BE2C (cell line): ENCODE results near the gene NSF.
"Not testable (repeated sequence)": the region's sequence is repeated elsewhere in the genome, so short reads cannot be mapped to it uniquely, and the experiment has no call there.

Experiments used
- DNase-seq: peaks from one replicate; pipeline ENCODE4 v3.0.0-alpha.2; 2020
- H3K27me3 ChIP-seq: fragments of 250-450 bp; sonication (Bioruptor Pico); 2 replicates; pipeline ENCODE4 v1.5.1; 2020; ENCODE audit warnings: mild to moderate bottlenecking
- H3K36me3 ChIP-seq: fragments of 250-450 bp; sonication (Bioruptor Pico); 2 replicates; pipeline ENCODE4 v1.5.1; 2020; ENCODE audit warnings: mild to moderate bottlenecking
- H3K4me1 ChIP-seq: fragments of 250-450 bp; sonication (Bioruptor Pico); 2 replicates; pipeline ENCODE4 v1.5.1; 2020
- H3K4me3 ChIP-seq: 2 replicates; pipeline ENCODE4 v1.5.1; 2011; ENCODE audit warnings: low read depth, low read length
- H3K9me3 ChIP-seq: fragments of 250-450 bp; sonication (Bioruptor Pico); 2 replicates; pipeline ENCODE4 v1.5.1; 2020
- CTCF ChIP-seq: IDR thresholded peaks from 2 replicates; pipeline ENCODE4 v1.5.1; 2012; ENCODE audit warnings: mild to moderate bottlenecking, low read depth, low read length

The NSF gene

GRCh38 chr17:46663123-46663522, 72.7 kb downstream of the NSF start:
- H3K27me3 ChIP-seq, H3K4me3 ChIP-seq, H3K4me1 ChIP-seq, H3K36me3 ChIP-seq, DNase-seq, H3K9me3 ChIP-seq: not testable (repeated sequence)

DNA sequence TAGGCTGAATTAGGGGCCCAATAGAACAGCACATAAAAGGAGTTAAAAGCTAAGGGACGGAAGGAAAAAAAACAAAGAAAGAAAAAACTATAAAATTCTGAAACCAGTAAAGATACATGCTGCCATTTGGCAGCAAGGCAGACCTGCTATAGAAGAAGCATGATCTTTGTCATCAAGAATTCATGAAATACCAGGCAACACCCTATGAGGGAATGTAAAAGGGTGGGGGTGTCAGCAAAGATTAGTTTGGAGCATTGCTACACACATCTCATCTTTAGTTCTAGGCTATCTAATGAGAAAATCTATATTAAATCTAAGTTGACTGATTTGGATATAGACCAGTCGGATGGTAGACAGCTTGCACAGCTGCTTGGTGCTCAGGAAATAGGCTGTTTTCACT, 73.1 kb downstream of the NSF start:
- not testable (repeated sequence) for H3K4me1 ChIP-seq, DNase-seq, H3K36me3 ChIP-seq, H3K27me3 ChIP-seq, H3K4me3 ChIP-seq, H3K9me3 ChIP-seq

DNA sequence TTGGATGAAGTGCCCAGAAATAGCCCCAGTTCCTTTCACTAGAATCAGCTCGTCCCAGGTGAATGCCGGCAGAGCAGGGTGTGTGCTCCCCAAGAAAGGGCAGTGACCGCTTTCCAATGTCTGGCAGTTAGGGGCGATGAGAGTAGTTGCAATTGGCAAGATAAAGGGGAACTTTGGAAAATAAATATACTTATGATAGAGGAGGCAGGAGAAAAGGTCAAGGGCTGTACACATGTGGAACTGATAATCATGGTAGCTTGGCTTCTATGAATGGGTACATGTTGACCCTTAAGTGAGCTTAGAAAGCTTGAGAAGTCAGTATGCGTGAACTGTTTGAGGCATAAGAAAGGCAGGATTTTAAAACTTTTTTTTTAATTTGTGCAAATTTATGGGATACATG, 75.5 kb downstream of the NSF start:
- H3K9me3 ChIP-seq, H3K4me3 ChIP-seq, H3K27me3 ChIP-seq, H3K36me3 ChIP-seq, H3K4me1 ChIP-seq, DNase-seq: not testable (repeated sequence)

DNA sequence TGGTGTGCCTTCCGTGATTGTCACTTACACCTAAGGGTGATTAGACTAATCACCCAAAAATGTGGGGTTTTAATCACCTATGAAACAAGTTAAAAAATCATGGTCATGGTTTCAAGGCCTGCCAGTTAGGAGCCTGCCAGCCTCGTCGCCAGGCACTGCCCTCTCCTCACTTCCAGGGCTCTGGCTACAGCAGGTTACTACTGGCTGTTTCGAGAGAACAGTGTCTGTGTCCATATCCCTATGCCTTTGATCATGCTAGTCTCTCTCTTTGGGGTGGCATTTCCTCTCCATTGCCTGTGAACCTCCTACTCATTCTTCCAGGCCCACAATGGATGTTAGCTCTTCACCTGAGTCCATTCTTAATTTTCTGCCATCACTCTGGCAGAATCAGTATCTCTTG, 80.3 kb downstream of the NSF start:
- not testable (repeated sequence) for H3K4me1 ChIP-seq, DNase-seq, H3K27me3 ChIP-seq, H3K4me3 ChIP-seq, H3K36me3 ChIP-seq, H3K9me3 ChIP-seq

DNA sequence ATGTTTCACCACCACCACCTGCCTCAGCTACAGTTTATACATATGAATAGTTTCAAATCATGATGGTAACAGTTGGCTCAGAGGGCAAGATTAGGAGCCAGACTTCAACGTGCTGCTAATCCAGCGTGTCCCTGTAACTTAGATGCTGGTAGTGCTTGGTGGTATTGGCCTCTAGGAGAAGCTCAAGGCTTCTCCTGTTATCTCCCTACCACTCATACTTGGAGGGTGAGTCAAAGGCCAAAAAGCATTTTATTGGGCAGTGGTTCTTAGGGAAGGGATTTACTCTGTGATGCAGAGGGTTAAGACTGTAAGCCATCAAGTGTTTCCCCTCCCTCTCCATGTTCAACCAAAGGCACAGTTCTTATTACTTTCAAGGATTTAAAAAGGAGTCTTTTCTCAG, 82.3 kb downstream of the NSF start:
- H3K9me3 ChIP-seq, H3K4me1 ChIP-seq, DNase-seq, H3K36me3 ChIP-seq, H3K27me3 ChIP-seq, H3K4me3 ChIP-seq: not testable (repeated sequence)

DNA sequence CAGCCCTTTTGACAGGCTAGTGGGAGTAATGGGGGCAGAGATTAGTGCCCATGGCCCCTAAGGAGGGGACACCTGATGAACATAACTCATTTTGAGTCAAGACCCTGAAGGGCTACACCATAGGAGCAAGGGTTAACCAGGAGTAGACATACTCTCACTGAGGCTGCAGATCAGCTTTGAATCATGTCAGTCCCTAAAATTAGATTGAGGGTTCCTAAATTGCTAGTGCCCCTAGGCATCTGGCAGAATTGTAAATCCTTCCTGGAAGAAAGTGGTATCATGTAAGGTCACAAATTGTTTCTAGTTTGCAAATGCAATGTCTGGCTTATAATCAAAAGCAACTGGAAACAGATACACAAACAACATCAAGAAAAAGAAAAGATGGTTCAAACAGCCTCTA, 87.3 kb downstream of the NSF start:
- H3K9me3 ChIP-seq, H3K4me1 ChIP-seq, H3K36me3 ChIP-seq, H3K27me3 ChIP-seq, H3K4me3 ChIP-seq: not testable (repeated sequence)
- peak; percentile 8 for DNase-seq

DNA sequence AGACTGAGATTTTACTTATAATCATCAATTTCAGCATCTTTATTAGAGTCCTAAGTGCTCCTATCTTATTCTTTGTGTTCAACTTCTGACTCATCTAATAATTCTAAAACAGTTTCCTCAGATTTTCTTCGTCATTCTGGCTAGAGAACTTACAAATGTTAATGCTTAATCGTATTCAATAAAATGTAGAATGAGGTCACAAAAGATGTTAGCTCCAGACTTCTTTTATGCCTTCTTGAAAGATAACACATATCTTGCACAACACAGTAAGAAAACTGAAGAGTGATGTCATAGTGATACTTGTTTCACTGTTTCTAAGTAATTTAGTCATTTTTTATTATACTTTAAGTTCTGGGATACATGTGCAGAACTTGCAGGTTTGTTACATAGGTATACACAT, 93.2 kb downstream of the NSF start:
- not testable (repeated sequence) for H3K4me1 ChIP-seq, H3K36me3 ChIP-seq, DNase-seq, H3K9me3 ChIP-seq, H3K4me3 ChIP-seq, H3K27me3 ChIP-seq

DNA sequence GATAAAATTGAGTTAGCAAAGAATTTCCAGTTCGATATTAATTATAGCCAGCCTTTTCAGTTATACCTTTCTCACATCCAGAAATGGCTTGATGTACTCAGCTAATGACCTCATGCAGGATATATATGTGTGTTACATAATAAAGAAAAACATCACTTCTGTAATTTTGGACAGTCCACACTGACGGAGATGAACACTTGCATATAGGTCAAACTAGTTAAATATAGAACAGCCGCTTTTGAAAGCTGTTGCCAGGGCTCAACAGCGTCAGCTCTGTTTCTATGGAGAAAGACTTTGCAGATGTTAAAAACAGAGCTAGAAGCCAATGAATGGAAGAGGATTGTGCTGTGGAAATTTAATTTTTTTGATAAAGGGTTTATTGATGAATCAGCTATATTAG, 94.8 kb downstream of the NSF start:
- not testable (repeated sequence) for H3K27me3 ChIP-seq, DNase-seq, H3K4me3 ChIP-seq, H3K4me1 ChIP-seq, H3K36me3 ChIP-seq, H3K9me3 ChIP-seq

GRCh38 chr17:46692196-46692595, 101.7 kb downstream of the NSF start:
- DNase-seq, H3K4me3 ChIP-seq, H3K27me3 ChIP-seq, H3K36me3 ChIP-seq, H3K9me3 ChIP-seq, H3K4me1 ChIP-seq: not testable (repeated sequence)

DNA sequence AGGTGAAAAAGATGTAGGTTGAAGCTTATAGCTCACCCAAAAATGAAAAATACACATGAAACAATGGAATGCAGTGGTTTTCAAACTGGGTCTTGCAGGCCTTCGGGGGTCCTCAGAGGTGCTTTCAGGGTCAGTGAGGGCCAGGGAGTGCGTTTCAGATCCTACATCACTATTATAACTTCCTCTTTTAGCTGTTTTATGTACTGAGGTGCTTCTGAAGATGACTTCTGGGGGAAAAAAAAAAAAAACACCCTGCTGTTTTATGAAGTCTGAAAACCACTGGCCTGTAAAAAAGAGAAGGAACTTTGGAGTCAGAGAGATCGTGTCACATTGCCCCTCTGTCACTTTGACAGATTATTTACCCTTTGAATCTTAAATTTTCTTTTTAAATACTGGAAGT, 102.8 kb downstream of the NSF start:
- not testable (repeated sequence) for H3K4me3 ChIP-seq, DNase-seq, H3K9me3 ChIP-seq, H3K36me3 ChIP-seq, H3K27me3 ChIP-seq, H3K4me1 ChIP-seq

GRCh38 chr17:46696522-46696921, 106.1 kb downstream of the NSF start:
- H3K4me3 ChIP-seq, H3K9me3 ChIP-seq, H3K4me1 ChIP-seq, H3K27me3 ChIP-seq, DNase-seq, H3K36me3 ChIP-seq: not testable (repeated sequence)

- DNase-seq, H3K36me3 ChIP-seq, H3K4me3 ChIP-seq, H3K9me3 ChIP-seq, H3K27me3 ChIP-seq, H3K4me1 ChIP-seq: not testable (repeated sequence)
Observed at GRCh38 chr17:46699014-46699413, 108.5 kb downstream of the NSF start.

GRCh38 chr17:46717999-46718398, 127.5 kb downstream of the NSF start:
- no peaks in the 10 kb centered on the region for H3K27me3 ChIP-seq
- DNase-seq, result no peak
- no peak for TF ChIP-seq CTCF
- peaks cover 9% of the 10 kb centered on the region for H3K4me1 ChIP-seq
- peaks cover 14% of the 10 kb centered on the region for H3K36me3 ChIP-seq
- H3K4me3 ChIP-seq, result no peak overlapping the region
- no peaks in the 10 kb centered on the region for H3K9me3 ChIP-seq
